ENCODE data around the gene BLMH. TPM values are rescaled to one million over a fixed set of nuclear protein-coding genes. Genes with fewer than 3 reads are reported as not detected.

BLMH gene
- total and polyA plus RNA-seq, 8 donors: 5.4 to 32.4 (median 14.7) TPM; not detected in 1

DNA sequence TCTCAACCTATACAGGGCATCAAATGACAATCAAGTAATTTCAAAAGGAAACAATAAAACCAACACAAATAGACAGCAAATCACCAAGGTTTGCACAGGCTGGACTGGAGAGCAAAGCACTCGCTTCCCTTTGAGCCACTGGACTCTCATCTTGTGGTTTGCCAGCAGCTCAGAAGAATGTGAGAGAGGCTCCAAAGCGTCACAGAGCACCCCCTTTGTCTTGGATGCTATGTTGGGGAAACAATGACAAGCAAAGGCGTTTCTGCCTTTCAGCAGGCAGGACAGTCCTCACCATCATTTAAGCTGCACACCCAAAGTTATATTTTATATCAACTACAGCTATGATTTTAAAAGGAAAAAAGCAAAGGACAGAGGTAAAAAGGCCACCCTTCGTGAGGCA is 69.5 kb downstream of the BLMH start:
- H3K9me3 ChIP-seq: no peaks in the 10 kb centered on the region
- WGBS, 5 donors: 78 to 90% (median 82%) methylated on average over 4 of the region's 4 CpGs
- intact Hi-C loops (cut with DNase I; ENCODE audit: low total_unique reads): no loop called here
- no peaks in the 10 kb centered on the region for H3K4me1 ChIP-seq
- no peak for TF ChIP-seq POLR2A (IDR thresholded peaks at IDR 0.05)
- H3K36me3 ChIP-seq: no peaks in the 10 kb centered on the region
- H3K27ac ChIP-seq: no peak overlapping the region
- no peak for DNase-seq
- no peaks in the 10 kb centered on the region for H3K27me3 ChIP-seq
- H3K4me3 ChIP-seq: no peak overlapping the region

DNA sequence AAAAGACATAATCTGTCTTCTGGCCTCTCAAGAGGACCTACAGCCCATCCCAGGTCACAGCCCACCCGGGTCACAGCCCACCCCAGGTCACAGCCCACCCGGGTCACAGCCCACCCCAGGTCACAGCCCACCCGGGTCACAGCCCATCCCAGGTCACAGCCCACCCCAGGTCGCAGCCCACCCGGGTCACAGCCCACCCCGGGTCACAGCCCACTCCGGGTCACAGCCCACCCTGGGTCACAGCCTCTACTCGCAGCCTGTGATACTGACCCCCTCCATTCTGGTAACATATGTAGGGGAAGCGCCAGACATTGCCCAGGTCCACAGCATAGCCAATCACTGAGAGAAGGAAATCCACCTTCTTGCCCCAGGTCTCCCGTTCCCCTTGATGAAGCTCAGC is 70.4 kb downstream of the BLMH start:
- 75 to 96% (median 87%) methylated on average over 5 to 10 of the region's 10 CpGs for WGBS, 5 donors
- Histone ChIP-seq H3K9me3 (no peaks in the 10 kb centered on the region), H3K27me3 (no peaks in the 10 kb centered on the region), H3K4me1 (no peaks in the 10 kb centered on the region), H3K27ac (no peak overlapping the region), H3K36me3 (no peaks in the 10 kb centered on the region), H3K4me3 (no peak overlapping the region)
- intact Hi-C loops (cut with DNase I; ENCODE audit: low total_unique reads): no loop called here
- no peak for DNase-seq
- TF ChIP-seq POLR2AphosphoS5 (IDR thresholded peaks at IDR 0.05): no peak
- no peak for TF ChIP-seq POLR2A (IDR thresholded peaks at IDR 0.05)
- no peak for TF ChIP-seq EP300 (IDR thresholded peaks at IDR 0.05)
- TF ChIP-seq, protein P1, sequence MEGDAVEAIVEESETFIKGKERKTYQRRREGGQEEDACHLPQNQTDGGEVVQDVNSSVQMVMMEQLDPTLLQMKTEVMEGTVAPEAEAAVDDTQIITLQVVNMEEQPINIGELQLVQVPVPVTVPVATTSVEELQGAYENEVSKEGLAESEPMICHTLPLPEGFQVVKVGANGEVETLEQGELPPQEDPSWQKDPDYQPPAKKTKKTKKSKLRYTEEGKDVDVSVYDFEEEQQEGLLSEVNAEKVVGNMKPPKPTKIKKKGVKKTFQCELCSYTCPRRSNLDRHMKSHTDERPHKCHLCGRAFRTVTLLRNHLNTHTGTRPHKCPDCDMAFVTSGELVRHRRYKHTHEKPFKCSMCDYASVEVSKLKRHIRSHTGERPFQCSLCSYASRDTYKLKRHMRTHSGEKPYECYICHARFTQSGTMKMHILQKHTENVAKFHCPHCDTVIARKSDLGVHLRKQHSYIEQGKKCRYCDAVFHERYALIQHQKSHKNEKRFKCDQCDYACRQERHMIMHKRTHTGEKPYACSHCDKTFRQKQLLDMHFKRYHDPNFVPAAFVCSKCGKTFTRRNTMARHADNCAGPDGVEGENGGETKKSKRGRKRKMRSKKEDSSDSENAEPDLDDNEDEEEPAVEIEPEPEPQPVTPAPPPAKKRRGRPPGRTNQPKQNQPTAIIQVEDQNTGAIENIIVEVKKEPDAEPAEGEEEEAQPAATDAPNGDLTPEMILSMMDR (IDR thresholded peaks at IDR 0.05): no peak

DNA sequence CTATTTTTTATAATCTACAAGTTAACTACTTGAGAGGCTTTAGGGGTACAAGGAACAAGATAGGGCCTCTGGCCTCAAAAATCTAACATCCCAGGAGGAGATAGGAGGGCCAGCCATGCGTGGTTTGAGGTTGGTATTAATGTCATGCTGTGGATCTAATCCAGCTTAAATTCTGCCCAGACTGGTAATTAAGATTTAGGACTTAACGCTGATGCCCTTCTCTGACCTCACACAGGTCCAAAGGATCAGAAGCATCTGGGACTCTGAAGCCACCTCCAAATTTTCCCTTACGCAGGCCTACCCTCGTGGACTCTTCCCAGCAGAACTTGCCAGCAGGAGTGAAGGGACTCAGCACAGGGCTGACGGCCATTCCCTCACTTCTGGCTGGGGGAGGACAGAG is 71.3 kb downstream of the BLMH start:
- H3K27ac ChIP-seq: no peak overlapping the region
- TF ChIP-seq EP300 (IDR thresholded peaks at IDR 0.05) (no peak), POLR2A (IDR thresholded peaks at IDR 0.05) (no peak), POLR2AphosphoS5 (IDR thresholded peaks at IDR 0.05) (no peak)
- TF ChIP-seq, protein P1 (IDR thresholded peaks at IDR 0.05): no peak

GRCh38 chr17:30219833-30220232 is 71.9 kb downstream of the BLMH start:
- no peaks in the 10 kb centered on the region for H3K36me3 ChIP-seq
- H3K4me3 ChIP-seq: no peak overlapping the region
- TF ChIP-seq, protein P1 (IDR thresholded peaks at IDR 0.05): no peak
- TF ChIP-seq EP300 (IDR thresholded peaks at IDR 0.05) (no peak), POLR2AphosphoS5 (IDR thresholded peaks at IDR 0.05) (no peak), POLR2A (IDR thresholded peaks at IDR 0.05) (no peak)
- H3K27me3 ChIP-seq: no peaks in the 10 kb centered on the region
- H3K9me3 ChIP-seq: no peaks in the 10 kb centered on the region
- intact Hi-C loops (cut with DNase I; ENCODE audit: low total_unique reads): no loop called here
- DNase-seq: no peak
- no peaks in the 10 kb centered on the region for H3K4me1 ChIP-seq
- WGBS, 5 donors: 48 to 70% (median 60%) methylated on average over 7 of the region's 7 CpGs
- no peak overlapping the region for H3K27ac ChIP-seq

More for the DNA sequence above, 71.3 kb downstream of the BLMH start:
- WGBS, 5 donors: 79 to 92% (median 89%) methylated on average over 5 of the region's 5 CpGs
- Histone ChIP-seq H3K9me3 (no peaks in the 10 kb centered on the region), H3K36me3 (no peaks in the 10 kb centered on the region), H3K4me3 (no peak overlapping the region), H3K27me3 (no peaks in the 10 kb centered on the region), H3K4me1 (no peaks in the 10 kb centered on the region)
- intact Hi-C loops (cut with DNase I; ENCODE audit: low total_unique reads): no loop called here
- DNase-seq: no peak

DNA sequence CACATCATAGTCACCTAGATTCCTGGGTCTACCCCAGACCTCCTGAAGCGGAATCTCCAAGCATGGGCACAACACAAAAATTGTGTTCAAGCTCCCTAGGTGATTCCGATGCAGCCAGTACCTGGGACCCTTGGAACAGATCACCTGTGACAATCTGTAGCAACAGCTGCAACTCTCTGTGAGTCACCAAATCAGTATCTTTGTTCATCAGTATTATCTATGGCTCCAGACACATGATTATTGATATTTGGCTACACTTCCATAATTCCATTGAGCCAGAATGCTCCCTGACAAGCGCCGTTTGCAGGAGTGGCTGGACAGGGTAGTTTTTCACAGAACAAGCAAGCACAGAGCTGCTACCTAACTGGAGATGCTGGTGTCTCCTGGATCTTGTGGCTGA is 72.4 kb downstream of the BLMH start:
- 77 to 85% (median 82%) methylated on average over 4 of the region's 4 CpGs for WGBS, 5 donors
- H3K4me1 ChIP-seq: no peaks in the 10 kb centered on the region
- intact Hi-C loops (cut with DNase I; ENCODE audit: low total_unique reads): no loop called here
- DNase-seq: no peak
- H3K9me3 ChIP-seq: no peaks in the 10 kb centered on the region
- H3K27me3 ChIP-seq: no peaks in the 10 kb centered on the region
- no peak for TF ChIP-seq EP300 (IDR thresholded peaks at IDR 0.05)
- TF ChIP-seq POLR2A (IDR thresholded peaks at IDR 0.05): no peak
- TF ChIP-seq, protein P1 (IDR thresholded peaks at IDR 0.05): no peak
- no peak for TF ChIP-seq POLR2AphosphoS5 (IDR thresholded peaks at IDR 0.05)
- H3K36me3 ChIP-seq: no peaks in the 10 kb centered on the region
- no peak overlapping the region for H3K27ac ChIP-seq
- no peak overlapping the region for H3K4me3 ChIP-seq
